HG03103 (cell line): ENCODE results near the gene CCDC28A.

Source experiments
- ATAC-seq: cut with Tn5 transposase; IDR thresholded peaks from one replicate; pipeline ENCODE4 v1.9.1; 2021; ENCODE audit warnings: low read depth; ENCODE audit not compliant: unreplicated experiment

Gene CCDC28A

DNA sequence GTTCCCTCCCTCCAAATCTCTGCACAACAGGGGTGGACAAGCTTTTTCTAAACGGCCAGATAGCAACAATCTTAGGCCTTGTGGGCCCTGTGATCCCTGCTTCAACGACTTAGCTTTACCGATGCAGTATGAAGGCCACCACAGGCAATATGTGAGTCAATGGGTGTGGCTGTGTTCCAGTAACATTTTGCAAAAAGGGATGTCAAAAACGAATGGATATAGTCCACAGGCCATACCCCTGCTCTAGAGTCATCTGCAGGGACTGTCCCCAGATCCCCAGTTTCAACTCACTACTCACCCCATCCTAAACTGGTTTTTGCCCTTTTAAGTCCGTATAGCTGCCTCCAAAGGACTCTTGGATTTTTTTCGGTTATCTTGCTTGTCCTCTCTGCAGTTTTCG lies 56.7 kb downstream of the CCDC28A start:
- ATAC-seq: no peak

GRCh38 chr6:138832182-138832581 lies 58.6 kb downstream of the CCDC28A start:
- ATAC-seq: no peak

DNA sequence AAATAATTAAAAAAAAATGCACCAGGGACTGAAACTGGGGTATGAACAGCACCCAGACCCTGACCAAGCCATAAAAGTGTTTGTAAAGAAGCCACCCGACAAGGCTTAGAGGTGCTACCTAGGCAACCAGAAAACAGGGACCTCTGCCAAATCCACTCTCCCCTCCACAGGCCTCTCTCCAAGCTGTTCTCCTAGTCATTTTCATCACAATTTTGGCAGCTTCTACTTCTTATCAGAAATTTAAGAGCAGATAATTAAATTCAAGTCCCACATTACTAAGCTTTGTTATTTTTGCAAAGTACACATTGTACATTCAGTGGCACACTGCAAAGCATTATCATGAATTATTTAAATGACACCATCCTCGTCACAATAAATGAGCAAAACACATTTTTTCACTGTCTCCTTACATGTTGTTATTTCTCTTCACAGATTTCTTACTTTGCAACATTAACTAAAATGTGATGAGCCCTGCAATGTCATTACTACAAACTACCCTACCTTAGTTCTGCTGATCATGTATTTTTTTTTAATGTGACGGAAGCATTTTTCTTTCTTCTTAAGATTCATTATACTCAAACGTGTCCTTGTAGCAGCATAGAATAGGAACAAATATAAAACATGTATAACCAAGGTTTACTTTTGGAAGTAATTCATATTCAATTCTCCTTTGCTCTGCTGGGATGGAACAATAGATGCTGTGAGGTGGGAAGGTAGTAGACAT lies 60.4 kb downstream of the CCDC28A start:
- no peak for ATAC-seq

GRCh38 chr6:138837246-138837645 lies 63.7 kb downstream of the CCDC28A start:
- no peak for ATAC-seq
